ENCODE measurements around the gene FILIP1.

The FILIP1 gene

GRCh38 chr6:75299801-75300530 is 193.6 kb downstream of the FILIP1 start:
- no peak for DNase-seq (ENCODE audit: low read depth in 4 of 4, low spot score in 1 of 4)

GRCh38 chr6:75296811-75297779 is 196.5 kb downstream of the FILIP1 start:
- no peak for DNase-seq (ENCODE audit: low read depth in 4 of 4, low spot score in 1 of 4)

DNA sequence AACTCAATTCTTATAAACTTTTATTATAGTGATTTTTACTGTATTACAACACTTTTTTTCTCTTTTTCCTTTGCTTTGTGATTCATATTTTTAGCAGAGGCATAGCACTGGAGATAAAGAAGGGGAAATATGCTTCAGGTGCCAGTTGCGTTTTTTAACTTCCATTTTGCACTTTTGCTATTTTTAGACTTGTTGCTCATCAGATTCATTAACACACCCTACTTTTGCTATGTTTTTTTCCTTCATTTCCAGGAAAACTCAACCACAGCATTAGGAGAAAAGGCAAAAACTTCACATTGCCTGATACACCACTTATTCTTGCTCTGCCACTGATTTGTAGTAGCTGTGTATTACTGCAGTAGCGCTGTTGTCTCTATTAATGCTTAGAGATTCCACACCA is 201.0 kb downstream of the FILIP1 start:
- DNase-seq (ENCODE audit: low read depth in 4 of 4, low spot score in 1 of 4) = no peak

- no peak for DNase-seq (ENCODE audit: low read depth in 4 of 4, low spot score in 1 of 4)
Observed at GRCh38 chr6:75291744-75292143, 201.9 kb downstream of the FILIP1 start.

- DNase-seq (ENCODE audit: low read depth in 4 of 4, low spot score in 1 of 4) = no peak
Observed at GRCh38 chr6:75291331-75291730, 202.3 kb downstream of the FILIP1 start.

DNA sequence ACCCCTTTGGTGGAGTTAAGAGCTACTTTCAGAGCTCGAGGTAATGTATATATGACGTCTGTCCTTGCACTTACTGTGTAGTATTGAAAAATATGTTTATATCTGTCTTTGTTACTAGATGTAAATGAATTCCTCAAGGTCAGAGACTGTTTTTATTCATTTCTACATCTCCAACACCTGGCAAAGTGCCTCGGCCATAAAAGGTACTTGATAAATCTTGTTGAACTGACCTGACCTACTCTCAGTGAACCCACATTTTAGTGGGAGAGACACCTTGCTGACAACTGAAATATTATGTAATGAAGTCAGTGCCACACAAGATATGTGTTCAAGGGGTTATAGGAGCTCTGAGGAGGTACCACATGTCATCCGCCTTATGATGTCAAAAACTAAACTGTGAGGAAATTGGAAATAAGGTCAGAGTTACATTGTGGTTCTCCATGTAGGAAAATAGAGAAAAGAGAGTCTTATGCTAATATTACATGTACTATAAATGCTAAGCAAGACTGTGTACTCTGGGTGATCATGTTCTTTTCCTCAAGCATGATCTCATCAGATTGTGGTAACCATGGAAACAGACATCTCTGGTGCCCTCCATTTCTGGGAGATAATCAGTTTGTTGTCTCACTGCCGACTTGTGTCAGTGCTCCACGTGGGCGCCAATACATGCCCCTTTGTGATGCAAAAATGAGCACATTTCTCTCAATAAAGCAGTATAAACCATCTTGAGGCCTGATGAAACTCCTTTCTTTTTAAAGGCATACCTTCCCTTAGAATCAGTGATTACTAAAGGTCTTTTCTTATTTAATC is 203.3 kb downstream of the FILIP1 start:
- DNase-seq (ENCODE audit: low read depth in 4 of 4, low spot score in 1 of 4) = no peak

DNA sequence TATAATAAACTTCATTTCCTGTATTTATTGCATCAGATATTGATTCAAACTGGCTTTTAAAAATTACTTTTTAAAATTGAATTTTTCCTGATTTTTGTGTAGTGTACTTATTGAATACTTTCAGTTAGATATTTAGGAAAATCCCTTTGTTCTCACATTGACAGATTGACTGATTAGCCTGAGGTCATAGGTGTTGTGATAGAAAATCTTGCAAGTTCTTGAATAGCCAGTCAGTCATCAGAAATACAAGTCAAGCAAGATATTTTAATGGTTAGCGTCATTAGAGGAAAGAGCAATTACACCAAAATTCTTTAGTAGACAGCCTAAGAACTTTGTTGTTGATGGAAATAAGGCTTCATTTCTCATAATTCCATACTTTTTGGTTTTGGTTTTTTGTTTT is 205.6 kb downstream of the FILIP1 start:
- DNase-seq (ENCODE audit: low read depth in 4 of 4, low spot score in 1 of 4) = no peak

DNA sequence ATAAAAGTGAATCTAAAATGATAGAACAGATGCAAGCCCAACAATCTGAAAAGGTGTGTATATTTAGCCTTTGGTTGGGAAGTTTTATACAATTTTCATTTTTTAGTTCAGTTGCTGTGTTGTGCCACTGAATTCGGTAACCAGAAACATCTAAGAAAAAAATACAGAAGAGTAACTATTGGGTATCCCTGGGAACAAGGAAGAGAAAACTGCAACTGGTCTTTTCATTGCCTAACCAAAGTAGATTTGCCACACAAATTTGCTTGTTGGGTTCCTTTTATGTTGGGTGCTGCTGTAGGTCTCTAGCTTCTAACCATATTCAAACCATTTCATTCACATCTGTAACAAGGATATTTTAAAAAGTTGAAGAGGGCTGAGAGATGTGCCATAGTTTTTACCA is 206.2 kb downstream of the FILIP1 start:
- no peak for DNase-seq (ENCODE audit: low read depth in 4 of 4, low spot score in 1 of 4)

- DNase-seq (ENCODE audit: low read depth in 4 of 4, low spot score in 1 of 4) = no peak
Observed at GRCh38 chr6:75286955-75287354, 206.6 kb downstream of the FILIP1 start.

GRCh38 chr6:75285283-75285639 is 208.3 kb downstream of the FILIP1 start:
- no peak for DNase-seq (ENCODE audit: low read depth in 4 of 4, low spot score in 1 of 4)

- DNase-seq (ENCODE audit: low read depth in 4 of 4, low spot score in 1 of 4) = peak; percentile 88 to 94 (median 92)
Observed at GRCh38 chr6:75284632-75285282, 208.8 kb downstream of the FILIP1 start, which contains the start of gene TMEM30A. Gene TMEM30A, minus strand, starts transcription at chr6:75284792. Its CDS starts 154 bp downstream, at chr6:75284638.

DNA sequence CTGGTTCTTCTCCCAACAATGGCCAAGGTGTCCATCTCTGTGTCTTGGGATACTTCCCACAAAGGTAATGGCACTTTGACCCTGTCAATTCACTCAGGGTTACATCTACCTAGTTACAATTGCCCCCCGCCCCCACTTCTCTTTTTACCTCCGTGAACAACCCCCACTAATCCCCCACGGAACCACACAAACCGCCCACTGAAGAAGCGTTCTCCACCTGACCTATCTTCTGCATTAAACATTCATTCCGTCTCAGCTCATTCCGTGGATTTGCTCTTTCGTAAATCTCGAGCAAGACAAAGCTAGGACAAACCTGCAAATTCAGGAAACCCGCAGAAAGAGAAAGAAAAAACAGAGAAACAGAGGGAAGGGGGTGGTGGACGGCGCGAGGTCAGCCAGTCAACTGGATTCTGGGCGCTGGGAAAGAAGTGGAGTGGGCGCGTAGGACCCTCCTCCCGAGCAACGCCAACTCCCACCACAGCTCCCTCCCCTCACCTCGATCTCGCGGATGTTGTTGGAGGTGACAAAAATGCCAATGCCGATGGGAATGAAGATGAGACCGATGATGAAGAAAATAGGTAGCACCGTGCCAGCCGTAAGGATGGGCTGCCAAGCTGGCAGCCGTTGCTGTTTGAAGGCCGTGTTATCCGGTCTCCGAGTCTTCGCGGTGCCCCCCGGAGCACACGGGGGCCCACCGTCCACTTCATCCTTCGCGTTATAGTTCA is 209.5 kb downstream of the FILIP1 start:
- peak in 3 of 4 experiments; percentile 1 to 6 (median 2) for DNase-seq (ENCODE audit: low read depth in 4 of 4, low spot score in 1 of 4)

GRCh38 chr6:75282706-75283105 is 210.9 kb downstream of the FILIP1 start:
- no peak for DNase-seq (ENCODE audit: low read depth in 4 of 4, low spot score in 1 of 4)

GRCh38 chr6:75281653-75282052 is 211.9 kb downstream of the FILIP1 start:
- DNase-seq (ENCODE audit: low read depth in 4 of 4, low spot score in 1 of 4) = no peak

DNA sequence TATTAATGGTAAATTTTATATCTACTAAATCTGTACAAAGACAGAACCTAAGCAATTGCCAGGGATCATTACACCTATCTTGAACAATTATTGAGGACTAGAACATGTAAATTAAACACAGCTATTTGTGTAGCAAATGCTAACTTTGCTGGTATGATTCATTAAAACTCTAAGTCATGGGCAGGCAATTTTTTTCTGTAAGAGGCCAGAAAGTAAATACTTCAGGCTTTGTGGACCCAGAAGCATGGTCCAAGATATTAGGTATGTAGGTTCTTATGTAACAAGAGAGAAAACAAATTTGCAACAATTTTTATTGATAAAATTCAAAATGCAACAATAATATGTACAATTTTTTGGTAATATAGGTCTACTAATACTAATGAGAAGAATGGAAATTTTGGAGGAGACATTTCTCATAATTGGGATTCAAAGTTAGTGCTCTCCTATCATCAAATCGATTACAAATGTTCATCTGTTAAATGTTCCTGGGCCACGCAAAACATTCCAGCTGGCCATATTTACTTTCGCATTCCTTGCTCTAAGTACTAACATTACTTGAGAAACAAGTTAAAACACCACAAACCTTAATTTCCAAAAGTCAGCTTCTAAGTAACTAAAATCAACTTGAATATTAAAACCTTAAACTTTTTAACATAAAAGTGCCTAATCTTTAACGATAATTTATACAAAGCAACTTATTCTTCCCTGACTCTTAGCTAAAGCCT is 213.3 kb downstream of the FILIP1 start:
- DNase-seq (ENCODE audit: low read depth in 4 of 4, low spot score in 1 of 4) = no peak

DNA sequence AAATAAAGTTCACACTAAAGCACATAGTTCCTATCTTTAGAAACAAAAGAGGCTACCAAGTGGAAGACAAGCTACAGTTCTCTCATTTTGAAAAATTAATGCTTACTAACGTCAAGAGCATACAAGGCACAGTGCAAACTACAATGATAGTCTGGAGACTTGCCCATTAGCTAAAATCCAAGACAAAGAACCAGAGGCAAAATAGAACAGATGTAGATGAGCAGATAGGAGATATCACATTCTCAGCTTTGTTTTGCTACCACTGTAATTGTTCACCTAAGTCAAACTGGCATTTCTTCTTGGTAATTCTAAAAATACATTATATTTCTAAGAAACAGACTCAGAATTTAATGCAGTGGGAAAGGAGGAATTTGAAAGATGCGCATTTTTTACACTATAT is 214.2 kb downstream of the FILIP1 start:
- DNase-seq (ENCODE audit: low read depth in 4 of 4, low spot score in 1 of 4) = no peak

- no peak for DNase-seq (ENCODE audit: low read depth in 4 of 4, low spot score in 1 of 4)
Observed at GRCh38 chr6:75278474-75279077, 215.0 kb downstream of the FILIP1 start.

- DNase-seq (ENCODE audit: low read depth in 4 of 4, low spot score in 1 of 4) = no peak
Observed at GRCh38 chr6:75275067-75275466, 218.5 kb downstream of the FILIP1 start.

DNA sequence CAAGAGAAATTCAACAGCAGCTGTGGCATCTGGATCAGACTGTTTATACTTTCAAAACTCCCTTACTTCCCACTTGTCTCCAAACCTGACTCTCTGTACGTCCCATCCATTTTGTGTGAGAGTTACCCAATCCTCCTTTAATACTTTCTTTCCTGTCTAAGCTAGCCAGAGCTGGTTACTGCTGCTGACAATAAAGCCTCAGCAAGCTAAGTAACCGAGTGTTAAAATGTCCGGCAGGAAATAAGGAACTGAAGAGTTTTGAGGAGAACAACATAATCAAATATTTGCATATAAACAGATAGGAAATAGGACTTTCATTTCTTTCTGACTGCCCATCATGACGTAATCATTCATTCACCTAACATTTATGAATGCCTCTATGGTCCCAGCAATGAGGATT is 220.6 kb downstream of the FILIP1 start:
- no peak for DNase-seq (ENCODE audit: low read depth in 4 of 4, low spot score in 1 of 4)
